ENCODE results near the gene CDK5RAP2. TPM values are rescaled to one million over a fixed set of nuclear protein-coding genes. Genes with fewer than 3 reads are reported as not detected.

Gene CDK5RAP2
- polyA plus RNA-seq, 1 donor (not counting 4 experiments of a cell fraction or from before 2014, with no cell fraction given) = 22.4 TPM

GRCh38 chr9:120379611-120380010 is 200.4 kb downstream of the CDK5RAP2 start:
- Histone ChIP-seq H4K20me1 (ENCODE audit: control insufficient read depth, extremely low read depth, insufficient read depth, low read length) (no peaks in the 10 kb centered on the region), H3K9ac (ENCODE audit: control insufficient read depth, extremely low read depth, insufficient read depth, low read length) (no peak overlapping the region), H3K9me1 (ENCODE audit: control insufficient read depth, extremely low read depth, insufficient read depth, low read length) (no peaks in the 10 kb centered on the region), H2AFZ (ENCODE audit: control insufficient read depth, low read length) (no peak overlapping the region), H3K79me2 (ENCODE audit: control insufficient read depth, insufficient read depth, low read length) (no peaks in the 10 kb centered on the region), H3K27ac (ENCODE audit: control insufficient read depth, insufficient read depth, low read length) (no peak overlapping the region), H3K27me3 (ENCODE audit: control insufficient read depth, extremely low read depth, insufficient read depth, low read length) (no peaks in the 10 kb centered on the region), H3K4me3 (ENCODE audit: control insufficient read depth in 2 of 3, extremely low read depth in 1 of 3, insufficient read depth in 2 of 3, low read depth in 1 of 3, low read length in 3 of 3) (no peak overlapping the region), H3K36me3 (ENCODE audit: control insufficient read depth in 2 of 2, extremely low read depth in 1 of 2, insufficient read depth in 2 of 2, low read length in 2 of 2) (no peaks in the 10 kb centered on the region), H3K9me3 (ENCODE audit: control insufficient read depth, low read depth, low read length) (no peaks in the 10 kb centered on the region), H3K4me2 (ENCODE audit: control insufficient read depth, extremely low read depth, insufficient read depth, low read depth, low read length) (no peak overlapping the region), H3K4me1 (ENCODE audit: control insufficient read depth, extremely low read depth, insufficient read depth, low read length) (no peaks in the 10 kb centered on the region)
- dilution Hi-C loops (cut with MboI; ENCODE audit: extremely low pct_ligation_motif_present, low sequenced_read_pairs) = no loop called here
- FAIRE-seq (no peak), DNase-seq (ENCODE audit: low read depth, low spot score) (no peak)
- TF ChIP-seq CTCF (optimal IDR thresholded peaks at IDR 0.05 in 1 of 3, IDR thresholded peaks at IDR 0.05 in 1 of 3, conservative IDR thresholded peaks at IDR 0.05 in 1 of 3; ENCODE audit: extremely low read depth in 1 of 3, insufficient read depth in 2 of 3, low read length in 3 of 3) = no peak
- no peak for TF ChIP-seq EZH2 (IDR thresholded peaks at IDR 0.05; ENCODE audit: low read length)

GRCh38 chr9:120378680-120379079 is 201.3 kb downstream of the CDK5RAP2 start:
- no peak for TF ChIP-seq CTCF (optimal IDR thresholded peaks at IDR 0.05 in 1 of 3, IDR thresholded peaks at IDR 0.05 in 1 of 3, conservative IDR thresholded peaks at IDR 0.05 in 1 of 3; ENCODE audit: extremely low read depth in 1 of 3, insufficient read depth in 2 of 3, low read length in 3 of 3)
- no peak for TF ChIP-seq EZH2 (IDR thresholded peaks at IDR 0.05; ENCODE audit: low read length)
- H3K4me3 ChIP-seq (ENCODE audit: control insufficient read depth in 2 of 3, extremely low read depth in 1 of 3, insufficient read depth in 2 of 3, low read depth in 1 of 3, low read length in 3 of 3) = no peak overlapping the region
- no peak overlapping the region for H3K4me2 ChIP-seq (ENCODE audit: control insufficient read depth, extremely low read depth, insufficient read depth, low read depth, low read length)
- H3K9me1 ChIP-seq (ENCODE audit: control insufficient read depth, extremely low read depth, insufficient read depth, low read length) = no peaks in the 10 kb centered on the region
- no peaks in the 10 kb centered on the region for H3K79me2 ChIP-seq (ENCODE audit: control insufficient read depth, insufficient read depth, low read length)
- no peak overlapping the region for H2AFZ ChIP-seq (ENCODE audit: control insufficient read depth, low read length)
- no peaks in the 10 kb centered on the region for H3K36me3 ChIP-seq (ENCODE audit: control insufficient read depth in 2 of 2, extremely low read depth in 1 of 2, insufficient read depth in 2 of 2, low read length in 2 of 2)
- no peak overlapping the region for H3K9ac ChIP-seq (ENCODE audit: control insufficient read depth, extremely low read depth, insufficient read depth, low read length)
- H3K27ac ChIP-seq (ENCODE audit: control insufficient read depth, insufficient read depth, low read length) = no peak overlapping the region
- no peaks in the 10 kb centered on the region for H3K27me3 ChIP-seq (ENCODE audit: control insufficient read depth, extremely low read depth, insufficient read depth, low read length)
- FAIRE-seq = no peak
- no peaks in the 10 kb centered on the region for H3K9me3 ChIP-seq (ENCODE audit: control insufficient read depth, low read depth, low read length)
- no peaks in the 10 kb centered on the region for H3K4me1 ChIP-seq (ENCODE audit: control insufficient read depth, extremely low read depth, insufficient read depth, low read length)
- DNase-seq (ENCODE audit: low read depth, low spot score) = no peak
- dilution Hi-C loops (cut with MboI; ENCODE audit: extremely low pct_ligation_motif_present, low sequenced_read_pairs) = no loop called here
- H4K20me1 ChIP-seq (ENCODE audit: control insufficient read depth, extremely low read depth, insufficient read depth, low read length) = no peaks in the 10 kb centered on the region
